H1 (cell line): ENCODE measurements around the gene TRIL.

Source experiments
- POLR2A ChIP-seq, 2 experiments: IDR thresholded peaks; 1 replicate in 1 of 2; 2 replicates in 1 of 2; pipeline ENCODE4 v1.6.1; 2011; ENCODE audit warnings: low read depth in 2 of 2, low read length in 2 of 2, mild to moderate bottlenecking in 2 of 2; ENCODE audit errors: control extremely low read depth in 1 of 2
- POLR2AphosphoS5 ChIP-seq: IDR thresholded peaks from 2 replicates; pipeline ENCODE4 v1.6.1; 2011; ENCODE audit warnings: low read depth, low read length
- RBBP5 ChIP-seq: IDR thresholded peaks from 2 replicates; pipeline ENCODE4 v1.7.1; 2012; ENCODE audit warnings: low read depth, mild to moderate bottlenecking, inconsistent platforms, low read length, moderate library complexity, borderline replicate concordance
- SP1 ChIP-seq: IDR thresholded peaks from 2 replicates; pipeline ENCODE4 v1.6.1; 2011; ENCODE audit warnings: low read depth, low read length

- TF ChIP-seq SP1: no peak
- no peak for TF ChIP-seq POLR2A (IDR thresholded peaks at IDR 0.05; ENCODE audit: control extremely low read depth in 1 of 2, low read depth in 2 of 2, low read length in 2 of 2)
- TF ChIP-seq RBBP5: no peak
- TF ChIP-seq POLR2AphosphoS5: no peak
Observed at GRCh38 chr7:28973591-28973990, 15.5 kb upstream of the TRIL start.
